Measurements from ENCODE around the gene IFNAR2. TPM values are rescaled to one million over a fixed set of nuclear protein-coding genes. Genes with fewer than 3 reads are reported as not detected.

IFNAR2 gene
- total RNA-seq (10 to 100 TPM; 40.5 to 48.1 TPM), total RNA-seq (28.6 to 39.9 reads per million in 2 donors)

- Mint-ChIP-seq H3K27me3 (no peaks in the 10 kb centered on the region), H3K4me3 (peak within 1 kb of the TSS; percentile 94), H3K27ac (peak within 1 kb of the TSS; percentile 97), H3K4me1 (peaks cover 29% of the 10 kb centered on the region), H3K36me3 (ENCODE audit: low read depth) (peaks cover 12% of the 10 kb centered on the region)
- DNase-seq (peak; percentile 55 to 78 (median 76)), ATAC-seq (peak; percentile 88)
- H3K9me3 ChIP-seq (ENCODE audit: control insufficient read depth, low read length, poor library complexity, severe bottlenecking): no peaks in the 10 kb centered on the region
Observed at GRCh38 chr21:33229784-33230544, at the start of gene IFNAR2. IFNAR2 (plus strand) TSS chr21:33229938; CDS start chr21:33241923, 11,985 bp downstream.

DNA sequence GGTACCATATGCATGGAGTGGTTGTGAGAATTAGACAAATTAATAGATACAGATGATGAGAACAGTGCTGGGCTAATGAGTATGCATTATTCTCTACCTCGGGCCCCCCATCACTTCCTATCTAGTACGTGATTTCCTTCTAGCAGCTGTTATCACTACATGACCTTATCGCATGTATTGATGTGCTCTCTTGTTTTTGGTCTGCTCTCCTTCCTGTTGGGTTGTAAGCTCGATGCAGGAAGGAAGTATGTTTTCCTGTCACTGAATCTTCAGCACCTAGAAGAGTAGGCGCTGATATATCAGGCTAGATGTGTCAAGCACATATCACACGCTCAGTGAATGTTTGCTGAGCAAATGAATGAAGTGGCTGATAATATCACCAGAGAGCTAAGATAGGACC, 43.9 kb upstream of the IFNAR2 start:
- H3K36me3 Mint-ChIP-seq (ENCODE audit: low read depth): peaks cover 2% of the 10 kb centered on the region
- DNase-seq: no peak
- H3K4me3 Mint-ChIP-seq: peak overlapping the region; percentile 69
- no peaks in the 10 kb centered on the region for H3K9me3 ChIP-seq (ENCODE audit: control insufficient read depth, low read length, poor library complexity, severe bottlenecking)
- peak overlapping the region; percentile 22 for H3K27ac Mint-ChIP-seq
- H3K27me3 Mint-ChIP-seq: no peaks in the 10 kb centered on the region
- ATAC-seq: peak; percentile 94
- peaks cover 33% of the 10 kb centered on the region for H3K4me1 Mint-ChIP-seq

GRCh38 chr21:33187276-33187675, 42.5 kb upstream of the IFNAR2 start:
- H3K27ac Mint-ChIP-seq: no peak overlapping the region
- H3K36me3 Mint-ChIP-seq (ENCODE audit: low read depth): no peaks in the 10 kb centered on the region
- no peaks in the 10 kb centered on the region for H3K9me3 ChIP-seq (ENCODE audit: control insufficient read depth, low read length, poor library complexity, severe bottlenecking)
- ATAC-seq (no peak), DNase-seq (no peak)
- H3K4me1 Mint-ChIP-seq: peaks cover 33% of the 10 kb centered on the region
- H3K27me3 Mint-ChIP-seq: no peaks in the 10 kb centered on the region
- no peak overlapping the region for H3K4me3 Mint-ChIP-seq

GRCh38 chr21:33189237-33189636, 40.5 kb upstream of the IFNAR2 start:
- no peak overlapping the region for H3K4me3 Mint-ChIP-seq
- peaks cover 26% of the 10 kb centered on the region for H3K4me1 Mint-ChIP-seq
- no peaks in the 10 kb centered on the region for H3K27me3 Mint-ChIP-seq
- H3K9me3 ChIP-seq (ENCODE audit: control insufficient read depth, low read length, poor library complexity, severe bottlenecking): no peaks in the 10 kb centered on the region
- no peaks in the 10 kb centered on the region for H3K36me3 Mint-ChIP-seq (ENCODE audit: low read depth)
- DNase-seq (no peak), ATAC-seq (no peak)
- H3K27ac Mint-ChIP-seq: no peak overlapping the region

- no peak for DNase-seq
- no peaks in the 10 kb centered on the region for H3K9me3 ChIP-seq (ENCODE audit: control insufficient read depth, low read length, poor library complexity, severe bottlenecking)
- no peak for ATAC-seq
- H3K4me3 Mint-ChIP-seq: no peak overlapping the region
- H3K27me3 Mint-ChIP-seq: no peaks in the 10 kb centered on the region
- H3K4me1 Mint-ChIP-seq: peaks cover 25% of the 10 kb centered on the region
- no peaks in the 10 kb centered on the region for H3K36me3 Mint-ChIP-seq (ENCODE audit: low read depth)
- no peak overlapping the region for H3K27ac Mint-ChIP-seq
Observed at GRCh38 chr21:33189824-33190223, 39.9 kb upstream of the IFNAR2 start.

DNA sequence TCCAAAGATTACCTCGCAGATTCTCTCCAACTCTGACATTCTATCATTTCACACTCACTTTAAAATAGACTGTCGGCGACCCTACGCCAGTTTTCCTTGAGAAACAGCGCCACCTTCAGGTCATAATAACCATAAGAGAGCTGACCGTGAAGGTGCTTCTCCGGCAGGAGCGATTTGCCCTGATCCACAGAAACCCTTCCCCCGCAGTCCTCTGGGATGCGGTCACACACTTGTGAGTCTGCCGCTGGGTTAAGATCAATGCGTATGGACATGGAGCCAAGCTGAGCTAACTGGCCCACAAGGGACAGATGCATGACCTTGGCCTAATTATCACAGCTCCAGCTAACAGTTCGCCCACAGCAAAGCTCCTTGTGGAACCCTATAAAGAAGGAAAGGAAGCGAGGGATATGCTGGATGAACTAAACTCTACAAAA, 32.8 kb upstream of the IFNAR2 start:
- ATAC-seq (peak; percentile 43), DNase-seq (peak; percentile 21 to 43 (median 30))
- H3K4me1 Mint-ChIP-seq: peaks cover 13% of the 10 kb centered on the region
- no peaks in the 10 kb centered on the region for H3K27me3 Mint-ChIP-seq
- no peaks in the 10 kb centered on the region for H3K36me3 Mint-ChIP-seq (ENCODE audit: low read depth)
- H3K4me3 Mint-ChIP-seq: no peak overlapping the region
- no peaks in the 10 kb centered on the region for H3K9me3 ChIP-seq (ENCODE audit: control insufficient read depth, low read length, poor library complexity, severe bottlenecking)
- H3K27ac Mint-ChIP-seq: no peak overlapping the region

- ATAC-seq: no peak
- H3K27ac Mint-ChIP-seq: no peak overlapping the region
Observed at GRCh38 chr21:33197496-33197895, 32.2 kb upstream of the IFNAR2 start.

DNA sequence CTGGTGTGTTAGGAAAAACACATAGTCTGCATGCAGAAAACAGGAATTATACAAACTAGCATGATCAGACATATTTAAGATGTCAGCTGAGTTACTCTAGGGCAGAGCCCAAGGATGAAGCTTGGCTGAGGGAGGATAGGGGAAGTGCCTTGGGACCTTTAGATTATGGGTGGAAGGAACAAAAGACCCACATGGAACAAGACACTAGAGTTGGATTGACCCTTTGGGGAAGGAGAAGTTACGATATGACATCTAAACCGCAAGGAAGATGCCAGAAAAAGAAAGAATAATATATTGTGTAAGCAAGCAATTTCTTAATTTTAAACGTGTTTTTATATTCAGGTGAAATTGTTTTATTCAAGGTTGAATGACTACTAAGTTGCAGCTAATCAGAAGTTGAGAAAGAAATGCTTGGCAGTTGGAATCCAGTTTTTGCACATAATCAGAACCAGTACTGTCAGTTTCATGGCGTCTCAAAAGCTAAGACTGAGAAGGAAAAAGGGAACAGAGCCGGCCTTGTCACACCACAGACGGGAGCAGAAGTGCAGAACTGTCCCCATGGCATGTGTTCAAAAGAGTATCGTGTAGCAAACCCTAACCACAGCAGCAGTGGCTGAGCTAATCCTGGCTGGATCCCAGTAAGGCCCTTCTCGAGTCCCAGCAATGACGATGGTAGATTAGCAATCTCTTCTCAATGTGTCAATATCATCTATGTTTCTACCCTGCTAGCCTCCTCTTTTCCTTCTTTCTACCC, 31.2 kb upstream of the IFNAR2 start:
- DNase-seq (no peak), ATAC-seq (no peak)
- H3K4me1 Mint-ChIP-seq: peaks cover 19% of the 10 kb centered on the region
- H3K27me3 Mint-ChIP-seq: no peaks in the 10 kb centered on the region
- no peak overlapping the region for H3K27ac Mint-ChIP-seq
- H3K36me3 Mint-ChIP-seq (ENCODE audit: low read depth): no peaks in the 10 kb centered on the region
- H3K9me3 ChIP-seq (ENCODE audit: control insufficient read depth, low read length, poor library complexity, severe bottlenecking): no peaks in the 10 kb centered on the region
- H3K4me3 Mint-ChIP-seq: no peak overlapping the region

More at GRCh38 chr21:33197496-33197895, 32.2 kb upstream of the IFNAR2 start:
- H3K9me3 ChIP-seq (ENCODE audit: control insufficient read depth, low read length, poor library complexity, severe bottlenecking): no peaks in the 10 kb centered on the region
- DNase-seq: no peak
- Mint-ChIP-seq H3K4me1 (peaks cover 15% of the 10 kb centered on the region), H3K36me3 (ENCODE audit: low read depth) (no peaks in the 10 kb centered on the region), H3K27me3 (no peaks in the 10 kb centered on the region), H3K4me3 (no peak overlapping the region)

GRCh38 chr21:33199100-33199464, 30.7 kb upstream of the IFNAR2 start:
- H3K36me3 Mint-ChIP-seq (ENCODE audit: low read depth): no peaks in the 10 kb centered on the region
- H3K4me1 Mint-ChIP-seq: peaks cover 25% of the 10 kb centered on the region
- no peaks in the 10 kb centered on the region for H3K27me3 Mint-ChIP-seq
- no peaks in the 10 kb centered on the region for H3K9me3 ChIP-seq (ENCODE audit: control insufficient read depth, low read length, poor library complexity, severe bottlenecking)
- peak overlapping the region; percentile 61 for H3K27ac Mint-ChIP-seq
- DNase-seq: no peak
- ATAC-seq: no peak
- no peak overlapping the region for H3K4me3 Mint-ChIP-seq

DNA sequence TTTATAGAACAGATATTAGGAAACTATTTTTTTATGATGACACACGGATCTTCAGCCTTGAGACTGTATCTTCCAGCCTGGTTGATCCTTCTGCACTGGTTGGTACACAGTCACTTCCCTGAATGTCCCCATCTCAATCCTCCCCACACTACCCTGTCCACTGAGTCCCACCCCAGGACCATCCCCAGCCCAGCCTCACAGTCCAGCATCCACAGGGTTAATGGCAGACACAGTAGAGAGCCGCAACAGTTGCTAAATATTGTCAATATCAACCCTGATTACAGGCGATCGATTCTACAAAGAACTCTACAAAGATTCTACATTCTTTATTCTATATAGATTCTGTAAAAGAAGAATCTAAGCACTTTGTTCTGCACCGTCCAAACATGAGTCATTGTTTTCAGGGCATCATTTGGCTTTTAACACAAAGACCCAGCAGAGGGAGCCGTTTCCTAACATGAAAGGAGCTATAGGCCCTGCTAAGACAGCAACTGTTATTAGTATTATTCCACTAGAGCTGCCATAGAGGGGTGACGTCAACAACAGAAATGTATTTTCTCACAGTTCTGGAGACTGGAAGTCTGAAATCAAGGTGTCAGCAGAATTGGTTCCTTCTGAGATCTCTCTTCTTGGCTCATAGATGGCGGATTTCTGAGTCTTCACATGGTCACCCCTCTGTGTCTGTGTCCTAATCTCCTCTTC, 30.1 kb upstream of the IFNAR2 start:
- no peaks in the 10 kb centered on the region for H3K27me3 Mint-ChIP-seq
- no peaks in the 10 kb centered on the region for H3K9me3 ChIP-seq (ENCODE audit: control insufficient read depth, low read length, poor library complexity, severe bottlenecking)
- ATAC-seq (peak; percentile 96), DNase-seq (peak; percentile 34 to 70 (median 60))
- peaks cover 28% of the 10 kb centered on the region for H3K4me1 Mint-ChIP-seq
- no peaks in the 10 kb centered on the region for H3K36me3 Mint-ChIP-seq (ENCODE audit: low read depth)
- H3K27ac Mint-ChIP-seq: peak overlapping the region; percentile 61
- no peak overlapping the region for H3K4me3 Mint-ChIP-seq

DNA sequence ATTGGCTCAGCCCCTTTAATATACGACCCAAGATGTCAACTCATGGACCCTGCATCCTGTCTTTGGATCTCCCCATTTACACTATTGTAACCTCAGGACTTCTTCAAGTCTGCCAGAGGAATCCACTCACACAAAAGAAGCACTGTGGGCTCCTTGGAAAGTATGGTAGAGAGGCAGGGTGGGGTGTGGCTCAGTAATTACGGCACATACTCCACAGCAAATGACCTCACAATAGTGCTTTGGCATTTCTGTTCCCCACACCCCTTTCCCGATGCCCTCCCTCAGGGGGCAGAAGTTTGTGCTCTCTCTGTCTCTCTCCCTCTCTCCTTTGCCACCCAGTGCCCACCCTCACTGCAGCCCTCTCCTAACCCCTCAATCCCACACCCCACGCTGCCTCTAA, 27.8 kb upstream of the IFNAR2 start:
- no peak overlapping the region for H3K4me3 Mint-ChIP-seq
- H3K36me3 Mint-ChIP-seq (ENCODE audit: low read depth): no peaks in the 10 kb centered on the region
- H3K9me3 ChIP-seq (ENCODE audit: control insufficient read depth, low read length, poor library complexity, severe bottlenecking): no peaks in the 10 kb centered on the region
- DNase-seq: no peak
- ATAC-seq: no peak
- peak overlapping the region; percentile 19 for H3K27ac Mint-ChIP-seq
- no peaks in the 10 kb centered on the region for H3K27me3 Mint-ChIP-seq
- H3K4me1 Mint-ChIP-seq: peaks cover 43% of the 10 kb centered on the region

DNA sequence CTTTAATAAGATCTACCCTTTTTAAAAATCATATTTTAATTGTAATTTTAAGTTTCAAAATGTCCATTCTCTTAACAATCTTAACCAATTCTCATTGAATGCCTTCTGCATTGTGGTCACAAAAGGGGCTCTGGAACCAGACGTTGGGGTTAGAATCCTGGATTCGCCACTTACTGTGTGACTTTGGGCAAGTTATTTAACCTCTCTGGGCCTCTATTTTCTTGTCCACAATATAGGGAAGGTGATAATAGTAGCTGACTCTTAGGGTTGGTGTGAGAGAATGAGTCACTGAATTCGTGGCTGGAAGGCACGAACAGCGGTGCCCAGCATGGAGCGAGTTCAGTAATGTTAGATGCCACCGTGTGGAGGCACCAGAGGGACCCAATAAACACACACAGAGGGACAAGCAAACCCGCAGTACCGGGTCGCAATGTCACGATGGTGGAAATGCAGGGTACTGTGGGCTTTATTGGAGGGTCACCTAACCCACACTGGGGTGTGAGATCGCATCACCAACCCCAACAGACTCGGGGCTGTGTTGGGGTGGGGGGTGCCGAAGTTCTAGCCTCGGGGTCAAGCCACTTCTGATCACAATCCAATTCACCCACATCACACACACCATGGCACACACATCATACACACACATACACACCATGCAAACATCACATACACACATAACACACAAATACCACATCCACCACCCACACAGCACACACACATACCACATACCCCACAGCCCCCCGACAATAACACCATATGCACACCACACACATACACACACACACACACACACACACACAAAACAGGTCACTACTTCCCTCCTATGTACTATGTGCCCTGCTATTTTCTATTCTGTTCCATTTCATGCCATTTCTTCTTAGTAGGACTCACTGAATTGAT, 27.0 kb upstream of the IFNAR2 start:
- peak overlapping the region; percentile 78 for H3K27ac Mint-ChIP-seq
- no peaks in the 10 kb centered on the region for H3K36me3 Mint-ChIP-seq (ENCODE audit: low read depth)
- H3K4me3 Mint-ChIP-seq: no peak overlapping the region
- no peaks in the 10 kb centered on the region for H3K27me3 Mint-ChIP-seq
- ATAC-seq (no peak), DNase-seq (no peak)
- H3K9me3 ChIP-seq (ENCODE audit: control insufficient read depth, low read length, poor library complexity, severe bottlenecking): no peaks in the 10 kb centered on the region
- peaks cover 48% of the 10 kb centered on the region for H3K4me1 Mint-ChIP-seq
